ENCODE measurements around the gene NEUROD6.

DNA sequence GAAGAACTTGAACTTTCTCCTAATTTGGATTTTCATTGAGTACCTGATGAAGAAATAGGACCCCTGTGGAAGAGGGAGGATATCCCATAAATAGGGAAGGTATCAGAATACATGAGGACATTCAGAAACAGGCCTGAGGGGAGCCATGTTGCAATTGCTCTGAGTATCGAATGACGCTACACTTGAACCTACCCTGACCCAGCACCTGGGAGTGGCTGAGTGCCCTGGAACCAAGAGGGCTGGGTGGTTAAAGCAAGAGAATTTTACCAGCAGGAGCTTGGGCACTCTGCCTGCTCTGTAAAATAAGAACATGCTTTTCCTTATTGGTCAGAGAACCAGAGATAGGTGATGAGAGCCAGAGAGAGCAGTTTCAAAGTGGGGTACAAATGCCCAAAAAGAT is 7.2 kb downstream of the NEUROD6 start:
- TF ChIP-seq, protein P1, sequence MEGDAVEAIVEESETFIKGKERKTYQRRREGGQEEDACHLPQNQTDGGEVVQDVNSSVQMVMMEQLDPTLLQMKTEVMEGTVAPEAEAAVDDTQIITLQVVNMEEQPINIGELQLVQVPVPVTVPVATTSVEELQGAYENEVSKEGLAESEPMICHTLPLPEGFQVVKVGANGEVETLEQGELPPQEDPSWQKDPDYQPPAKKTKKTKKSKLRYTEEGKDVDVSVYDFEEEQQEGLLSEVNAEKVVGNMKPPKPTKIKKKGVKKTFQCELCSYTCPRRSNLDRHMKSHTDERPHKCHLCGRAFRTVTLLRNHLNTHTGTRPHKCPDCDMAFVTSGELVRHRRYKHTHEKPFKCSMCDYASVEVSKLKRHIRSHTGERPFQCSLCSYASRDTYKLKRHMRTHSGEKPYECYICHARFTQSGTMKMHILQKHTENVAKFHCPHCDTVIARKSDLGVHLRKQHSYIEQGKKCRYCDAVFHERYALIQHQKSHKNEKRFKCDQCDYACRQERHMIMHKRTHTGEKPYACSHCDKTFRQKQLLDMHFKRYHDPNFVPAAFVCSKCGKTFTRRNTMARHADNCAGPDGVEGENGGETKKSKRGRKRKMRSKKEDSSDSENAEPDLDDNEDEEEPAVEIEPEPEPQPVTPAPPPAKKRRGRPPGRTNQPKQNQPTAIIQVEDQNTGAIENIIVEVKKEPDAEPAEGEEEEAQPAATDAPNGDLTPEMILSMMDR (IDR thresholded peaks at IDR 0.05; ENCODE audit: insufficient read depth, low read length, poor library complexity, severe bottlenecking) = no peak
- no peak for TF ChIP-seq EZH2phosphoT487 (conservative IDR thresholded peaks at IDR 0.05; ENCODE audit: low read length)

Data from SU-DHL-6 (cell line).